ENCODE data around the gene HMGCS1.

DNA sequence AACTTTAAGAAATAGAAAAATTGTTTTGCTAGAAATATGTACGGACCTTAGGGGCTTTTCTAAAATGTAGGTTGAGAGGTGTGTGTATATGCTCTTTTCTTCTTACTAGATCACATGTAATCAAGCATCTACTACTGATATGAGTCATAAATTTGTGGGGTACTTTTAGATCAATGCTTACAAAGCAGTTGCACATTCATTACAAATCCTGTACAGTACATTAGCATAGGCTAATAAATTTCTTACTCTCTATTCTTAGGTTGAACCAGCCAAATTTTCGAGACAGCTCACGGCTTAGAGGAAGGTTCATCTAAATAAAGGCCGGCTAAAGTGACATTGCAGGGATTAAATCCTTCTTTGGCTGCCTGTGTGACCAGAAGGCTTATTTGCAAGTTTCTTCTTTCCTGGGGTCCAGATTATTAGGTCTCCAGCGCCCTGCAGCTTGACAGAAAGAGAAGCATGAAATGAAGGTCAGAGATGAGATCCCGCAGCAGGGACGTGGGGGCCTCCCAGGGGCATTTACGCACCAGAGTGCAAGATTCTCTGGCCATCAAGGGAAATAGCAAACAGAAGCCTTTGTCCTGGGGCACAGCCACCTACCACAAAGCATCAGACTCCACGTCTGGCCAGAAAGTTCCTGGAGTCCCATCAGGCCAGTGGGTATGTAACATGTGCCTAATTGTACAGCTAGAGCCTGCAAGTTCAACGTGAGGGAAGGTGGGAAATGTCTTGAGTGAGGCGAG is 68.2 kb downstream of the HMGCS1 start:
- TF ChIP-seq, protein P1, sequence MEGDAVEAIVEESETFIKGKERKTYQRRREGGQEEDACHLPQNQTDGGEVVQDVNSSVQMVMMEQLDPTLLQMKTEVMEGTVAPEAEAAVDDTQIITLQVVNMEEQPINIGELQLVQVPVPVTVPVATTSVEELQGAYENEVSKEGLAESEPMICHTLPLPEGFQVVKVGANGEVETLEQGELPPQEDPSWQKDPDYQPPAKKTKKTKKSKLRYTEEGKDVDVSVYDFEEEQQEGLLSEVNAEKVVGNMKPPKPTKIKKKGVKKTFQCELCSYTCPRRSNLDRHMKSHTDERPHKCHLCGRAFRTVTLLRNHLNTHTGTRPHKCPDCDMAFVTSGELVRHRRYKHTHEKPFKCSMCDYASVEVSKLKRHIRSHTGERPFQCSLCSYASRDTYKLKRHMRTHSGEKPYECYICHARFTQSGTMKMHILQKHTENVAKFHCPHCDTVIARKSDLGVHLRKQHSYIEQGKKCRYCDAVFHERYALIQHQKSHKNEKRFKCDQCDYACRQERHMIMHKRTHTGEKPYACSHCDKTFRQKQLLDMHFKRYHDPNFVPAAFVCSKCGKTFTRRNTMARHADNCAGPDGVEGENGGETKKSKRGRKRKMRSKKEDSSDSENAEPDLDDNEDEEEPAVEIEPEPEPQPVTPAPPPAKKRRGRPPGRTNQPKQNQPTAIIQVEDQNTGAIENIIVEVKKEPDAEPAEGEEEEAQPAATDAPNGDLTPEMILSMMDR (IDR thresholded peaks at IDR 0.05; ENCODE audit: low read depth, low read length), result no peak
- no peak for TF ChIP-seq EZH2phosphoT487 (IDR thresholded peaks at IDR 0.05; ENCODE audit: low read depth)
